ENCODE measurements around the gene NUP42.

The NUP42 gene

GRCh38 chr7:23238983-23239652 is 57.3 kb downstream of the NUP42 start:
- DNase-seq, result no peak

- no peak for DNase-seq
These were observed 57.9 kb downstream of the NUP42 start for GRCh38 chr7:23239698-23240097.

GRCh38 chr7:23242321-23242720 is 60.5 kb downstream of the NUP42 start:
- no peak for DNase-seq

DNA sequence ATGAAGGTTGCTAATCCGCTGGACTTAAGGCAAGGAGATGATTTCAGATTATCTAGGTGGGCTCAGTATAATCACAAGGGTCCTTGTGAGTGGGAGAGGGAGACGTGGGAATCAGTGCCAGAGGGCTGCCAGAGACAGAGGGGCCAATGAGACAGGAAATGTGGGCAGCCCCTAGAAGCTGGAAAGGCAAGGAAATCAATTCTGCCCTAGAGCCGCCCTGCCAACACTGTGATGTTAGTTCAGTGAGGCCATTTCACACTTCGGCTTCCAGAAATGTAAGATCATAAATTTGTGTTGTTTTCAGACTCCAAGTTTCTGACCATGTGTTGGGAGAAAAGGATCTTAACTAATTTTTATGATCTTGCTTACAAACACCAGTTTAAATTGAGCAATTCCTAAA is 61.1 kb downstream of the NUP42 start:
- DNase-seq, result no peak

GRCh38 chr7:23246555-23246954 is 64.7 kb downstream of the NUP42 start, which contains the start of gene GPNMB:
Gene GPNMB (plus strand): TSS chr7:23246775. CDS start chr7:23246858, 83 bp downstream.
- DNase-seq, result no peak

DNA sequence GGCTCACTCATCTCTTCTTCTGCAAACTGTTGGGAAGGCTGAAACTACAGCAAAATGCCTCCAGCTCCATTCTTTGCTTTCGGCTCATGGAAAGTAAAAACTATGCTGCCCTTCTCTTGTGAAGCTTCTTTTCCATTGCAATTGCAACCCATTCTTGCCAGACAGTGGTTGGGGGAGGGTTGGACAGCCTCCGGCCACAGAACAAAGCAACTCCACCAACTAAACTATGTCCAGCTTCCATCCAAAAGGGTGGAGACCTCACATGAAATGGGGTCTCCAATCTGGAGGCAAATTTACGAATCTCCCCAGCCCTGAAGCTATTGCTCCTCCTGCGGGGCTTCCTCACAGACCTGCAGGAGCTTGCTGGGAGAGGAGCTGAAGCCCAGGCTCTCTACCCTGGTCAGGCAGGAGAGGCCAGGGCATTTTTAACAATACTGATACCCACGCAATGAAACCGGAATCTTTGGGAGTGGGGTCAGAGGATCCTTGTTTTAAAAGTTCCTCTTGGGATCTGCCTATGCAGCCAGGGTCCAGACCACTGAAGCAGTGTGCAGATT is 65.3 kb downstream of the NUP42 start:
- no peak for DNase-seq

GRCh38 chr7:23247603-23248335 is 65.9 kb downstream of the NUP42 start:
- no peak for DNase-seq

- DNase-seq, result no peak
These were observed 67.6 kb downstream of the NUP42 start for GRCh38 chr7:23249486-23249885.

Measured in activated CD4-positive, alpha-beta T cell treated with anti-CD3 and anti-CD28 coated beads, Interleukin-2, amount 50 U/mL, for 16 hours (primary cell).